HG03439 (cell line): Measurements from ENCODE around the gene ZFAND2A.
"Not testable (repeated sequence)": the region's sequence is repeated elsewhere in the genome, so short reads cannot be mapped to it uniquely, and the experiment has no call there.

Source experiments
- ATAC-seq: cut with Tn5 transposase; IDR thresholded peaks from one replicate; pipeline ENCODE4 v1.9.1; 2021; ENCODE audit warnings: mild to moderate bottlenecking, moderate library complexity; ENCODE audit not compliant: unreplicated experiment

The ZFAND2A gene, protein sequence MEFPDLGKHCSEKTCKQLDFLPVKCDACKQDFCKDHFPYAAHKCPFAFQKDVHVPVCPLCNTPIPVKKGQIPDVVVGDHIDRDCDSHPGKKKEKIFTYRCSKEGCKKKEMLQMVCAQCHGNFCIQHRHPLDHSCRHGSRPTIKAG

GRCh38 chr7:1159891-1160669 is at the start of gene ZFAND2A:
Gene ZFAND2A (minus strand): TSS chr7:1160196. CDS start chr7:1158212, 1,984 bp downstream.
- peak; percentile 92 for ATAC-seq

DNA sequence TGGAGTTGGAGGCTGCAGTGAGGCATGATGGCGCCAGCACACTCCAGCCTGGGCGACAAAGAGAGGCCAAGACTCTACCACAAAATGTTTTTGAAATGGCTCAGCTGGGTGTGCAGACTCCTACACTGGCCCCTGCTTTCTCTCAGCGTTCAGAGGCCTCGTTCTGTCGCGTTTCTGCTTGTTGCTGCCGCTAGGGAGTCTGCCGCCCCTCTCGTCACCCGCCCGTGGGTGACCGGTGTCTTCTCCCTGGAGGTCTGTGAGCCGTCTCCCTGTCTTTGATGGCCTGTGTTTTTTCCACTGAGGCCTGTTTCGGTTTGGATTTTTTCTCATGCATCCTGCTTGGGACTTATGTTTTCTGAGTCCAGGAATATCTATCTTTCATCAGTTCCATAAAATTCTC is 49.1 kb upstream of the ZFAND2A start:
- ATAC-seq, result no peak

- not testable (repeated sequence) for ATAC-seq
Observed at GRCh38 chr7:1205742-1206141, 45.7 kb upstream of the ZFAND2A start.

- no peak for ATAC-seq
Observed at GRCh38 chr7:1204460-1205140, 44.6 kb upstream of the ZFAND2A start.

DNA sequence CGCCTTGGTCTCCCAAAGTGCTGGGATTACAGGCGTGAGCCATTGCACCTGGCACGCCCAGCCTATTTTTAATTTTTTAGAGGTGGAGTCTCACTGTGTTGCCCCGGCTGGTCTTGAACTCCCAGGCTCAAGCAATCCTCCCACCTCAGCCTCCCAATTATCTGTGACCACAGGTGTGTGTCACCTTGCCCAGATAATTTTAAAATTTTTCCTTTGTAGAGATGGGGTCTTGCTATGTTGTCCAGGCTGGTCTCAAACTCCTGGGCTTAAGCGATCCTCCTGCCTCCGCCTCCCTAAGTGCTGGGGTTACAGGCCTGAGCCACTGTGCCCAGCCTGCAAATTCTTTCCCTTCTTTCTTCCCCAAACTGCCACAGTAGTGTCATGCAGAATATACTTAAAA is 42.9 kb upstream of the ZFAND2A start:
- not testable (repeated sequence) for ATAC-seq

DNA sequence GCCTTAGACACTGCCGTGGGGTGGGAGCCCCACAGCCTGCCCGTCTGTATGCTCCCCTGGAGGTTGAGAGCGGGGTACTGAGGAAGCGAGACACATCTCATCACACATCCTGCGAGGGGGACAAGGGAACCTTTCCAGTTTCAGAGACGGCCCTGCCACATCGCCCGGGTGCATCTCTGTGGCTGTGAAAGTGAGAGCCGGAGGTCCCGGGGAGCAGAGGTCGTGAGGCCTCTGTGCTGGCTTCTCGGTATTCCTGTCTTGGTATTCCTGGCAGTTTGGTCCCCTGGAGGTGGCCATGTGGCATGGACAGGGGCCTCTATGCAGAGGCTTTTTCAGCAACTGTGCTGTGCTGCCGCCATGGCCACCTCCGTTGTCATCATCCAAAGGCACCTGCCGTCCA is 41.9 kb upstream of the ZFAND2A start:
- no peak for ATAC-seq

GRCh38 chr7:1200045-1200444 is 40.0 kb upstream of the ZFAND2A start:
- no peak for ATAC-seq

- ATAC-seq, result no peak
Observed at GRCh38 chr7:1197997-1198625, 38.1 kb upstream of the ZFAND2A start.

GRCh38 chr7:1196950-1197349 is 37.0 kb upstream of the ZFAND2A start:
- ATAC-seq, result no peak

GRCh38 chr7:1196441-1196840 is 36.4 kb upstream of the ZFAND2A start:
- ATAC-seq, result not testable (repeated sequence)

GRCh38 chr7:1193593-1194424 is 33.8 kb upstream of the ZFAND2A start:
- ATAC-seq, result no peak

DNA sequence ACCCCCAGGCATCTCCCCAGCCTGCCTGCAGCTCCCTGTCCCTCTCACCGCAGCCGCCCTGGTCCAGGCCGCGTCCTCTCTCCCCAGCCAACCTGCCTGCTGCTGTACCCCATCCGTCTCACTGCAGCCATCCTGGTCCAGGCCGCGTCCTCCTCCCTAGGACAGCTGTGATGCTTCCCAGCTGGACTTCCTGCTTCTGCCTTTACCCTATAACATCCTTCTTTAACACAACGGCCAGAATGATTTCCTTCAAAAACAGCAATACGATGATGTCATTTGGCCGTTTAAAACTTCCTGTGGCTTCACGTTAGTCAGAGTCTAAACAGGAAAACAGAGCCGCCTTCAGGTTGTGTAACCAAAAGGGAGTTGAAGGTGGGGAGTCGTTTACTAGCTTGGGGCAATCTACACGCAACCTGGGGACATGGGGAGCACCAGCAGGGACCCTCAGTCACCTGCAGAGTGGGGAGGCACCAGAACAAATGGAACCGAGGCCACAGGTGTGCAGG is 32.2 kb upstream of the ZFAND2A start:
- no peak for ATAC-seq

- ATAC-seq, result no peak
Observed at GRCh38 chr7:1189986-1190772, 30.2 kb upstream of the ZFAND2A start.

DNA sequence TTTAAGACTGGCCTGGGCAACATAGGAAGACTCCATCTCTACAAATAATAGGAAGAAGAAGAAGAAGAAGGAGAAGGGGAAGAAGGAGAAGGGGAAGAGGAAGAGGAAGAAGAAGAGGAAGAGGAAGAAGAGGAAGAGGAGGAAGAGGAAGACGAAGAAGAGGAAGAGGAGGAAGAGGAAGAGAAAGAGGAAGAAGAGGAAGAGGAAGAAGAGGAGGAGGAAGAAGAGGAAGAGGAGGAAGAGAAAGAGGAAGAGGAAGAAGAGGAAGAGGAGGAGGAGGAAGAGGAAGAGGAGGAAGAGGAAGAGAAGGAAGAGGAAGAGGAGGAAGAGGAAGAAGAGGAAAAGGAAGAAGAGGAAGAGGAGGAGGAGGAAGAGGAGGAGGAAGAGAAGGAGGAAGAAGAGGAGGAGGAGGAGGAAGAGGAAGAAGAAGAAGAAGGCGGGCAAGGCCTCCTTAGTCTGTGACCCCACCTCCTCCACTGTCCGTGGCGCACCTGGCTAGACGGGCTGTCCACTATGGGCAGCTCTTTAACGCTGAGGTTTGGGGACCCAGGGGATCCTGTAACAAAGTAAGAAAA is 28.8 kb upstream of the ZFAND2A start:
- ATAC-seq, result no peak

- ATAC-seq, result no peak
Observed at GRCh38 chr7:1187127-1187526, 27.1 kb upstream of the ZFAND2A start.

- no peak for ATAC-seq
Observed at GRCh38 chr7:1181640-1182039, 21.6 kb upstream of the ZFAND2A start.

GRCh38 chr7:1181031-1181430 is 21.0 kb upstream of the ZFAND2A start:
- no peak for ATAC-seq

DNA sequence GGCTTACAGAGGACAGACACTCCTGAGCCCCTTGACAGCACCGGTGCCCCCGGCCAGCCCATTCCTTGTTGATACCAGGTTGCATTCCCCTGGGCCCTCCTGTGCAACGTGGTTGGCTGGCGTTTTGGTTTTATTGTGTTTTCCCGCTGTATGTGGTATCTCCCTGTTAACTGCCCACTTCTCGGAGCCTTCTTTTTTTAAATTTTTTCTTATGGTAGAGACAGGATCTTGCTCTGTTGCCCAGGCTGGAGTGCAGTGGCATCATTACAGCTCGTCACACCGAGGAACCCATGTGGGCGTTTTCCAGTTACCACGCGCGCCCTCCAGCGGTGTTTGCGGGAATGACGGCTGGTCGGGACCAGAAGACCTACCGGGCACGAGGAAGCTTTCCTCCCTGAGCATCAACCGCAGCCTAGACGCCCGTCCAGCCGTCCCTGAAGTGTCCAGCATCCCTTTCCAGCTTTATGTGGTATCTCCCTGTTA is 16.9 kb upstream of the ZFAND2A start:
- ATAC-seq, result no peak
